K562 (cell line): ENCODE data around the gene LRRC37A3. TPM values are rescaled to one million over a fixed set of nuclear protein-coding genes. Genes with fewer than 3 reads are reported as not detected.
"Not testable (repeated sequence)": the region's sequence is repeated elsewhere in the genome, so short reads cannot be mapped to it uniquely, and the experiment has no call there.

Experiments used
- ATAC-seq: fragments of 200-7000 bp; cut with Tn5 transposase; 3 replicates; pipeline ENCODE4 v1.9.1; 2020; ENCODE audit warnings: moderate library complexity
- BruUV-seq: library from RNA; stranded (reverse); fragments of 400-500 nt; replicated peaks from 2 replicates; lab custom pipeline; 2021; lab: Mats Ljungman, UMichigan
- CTCF ChIA-PET: fragments of 300-600 bp; formaldehyde crosslinking; extraction: SDS; loops from one replicate; lab custom pipeline; 2021; ENCODE audit warnings: low intra/inter-chr PET ratio; lab: Yijun Ruan, JAX
- POLR2A ChIA-PET: fragments of 300-600, 350-650 bp; sonication (Branson Sonifier 250); formaldehyde crosslinking; extraction: SDS; loops from one replicate; lab custom pipeline; 2021; ENCODE audit warnings: antibody characterized with exemption, inconsistent platforms; lab: Yijun Ruan, JAX
- DNase-seq, 4 experiments: peaks; one replicate each; pipeline versions ENCODE4 v3.0.0 to v3.0.0-alpha.2; 2011 to 2018; ENCODE audit warnings: low spot score in 3 of 4, mixed read lengths in 3 of 4; ENCODE audit errors: extremely low read depth in 1 of 4
- FAIRE-seq: peaks from 2 replicates; lab custom pipeline; 2011; peaks lifted over from hg19 to GRCh38; lab: Jason Lieb, UNC
- H2AFZ ChIP-seq: 2 replicates; pipeline ENCODE4 v1.6.0; 2011; ENCODE audit warnings: low read depth, low read length, control low read depth, inconsistent platforms
- H3K27ac ChIP-seq: fragments of 200-600 bp; 3 replicates; pipeline ENCODE4 v1.8.0; 2011; ENCODE audit warnings: low read depth, mild to moderate bottlenecking, control low read depth, inconsistent platforms, low read length, moderate library complexity, mixed read lengths; ENCODE audit errors: extremely low read depth
- H3K27me3 ChIP-seq, 2 experiments: fragments of 300-600 bp in 1 of 2; 2 replicates in 1 of 2; 3 replicates in 1 of 2; pipeline versions ENCODE4 v1.6.0 to v1.8.0; 2011; ENCODE audit warnings: inconsistent platforms in 2 of 2, low read length in 2 of 2, mild to moderate bottlenecking in 1 of 2, mixed read lengths in 1 of 2, moderate library complexity in 1 of 2; ENCODE audit not compliant: control insufficient read depth in 2 of 2, insufficient read depth in 2 of 2
- H3K36me3 ChIP-seq: fragments of 300-600 bp; 3 replicates; pipeline ENCODE4 v1.8.0; 2011; ENCODE audit warnings: mild to moderate bottlenecking, low read length, inconsistent platforms; ENCODE audit not compliant: control insufficient read depth, insufficient read depth
- H3K4me1 ChIP-seq, 2 experiments: fragments of 200-600 bp in 1 of 2; replicated peaks in 1 of 2; 2 replicates in 1 of 2; 3 replicates in 1 of 2; pipeline versions ENCODE4 v1.5.1 to v1.8.0; 2011; ENCODE audit warnings: inconsistent platforms in 2 of 2, low read length in 2 of 2, mild to moderate bottlenecking in 1 of 2, mixed read lengths in 1 of 2, moderate library complexity in 1 of 2; ENCODE audit not compliant: control insufficient read depth in 2 of 2, insufficient read depth in 2 of 2
- H3K4me2 ChIP-seq: 2 replicates; pipeline ENCODE4 v1.6.1; 2011; ENCODE audit warnings: low read length, control low read depth, inconsistent platforms, mixed read lengths; ENCODE audit not compliant: insufficient read depth
- H3K4me3 ChIP-seq: fragments of 200-600 bp; sonication (generic), shearing (Covaris generic); 2 replicates; pipeline ENCODE4 v1.5.1; 2016; ENCODE audit warnings: control low read depth, inconsistent platforms
- H3K79me2 ChIP-seq: fragments of 200-600 bp; 3 replicates; pipeline ENCODE4 v1.8.0; 2011; ENCODE audit warnings: low read length, inconsistent platforms; ENCODE audit not compliant: control insufficient read depth, insufficient read depth
- H3K9ac ChIP-seq, 2 experiments: 2 replicates each; pipeline versions ENCODE4 v1.6.0 to v1.6.1; 2011; ENCODE audit warnings: low read depth in 2 of 2, low read length in 2 of 2, control low read depth in 1 of 2, inconsistent platforms in 1 of 2, mild to moderate bottlenecking in 1 of 2, mixed read lengths in 1 of 2; ENCODE audit not compliant: insufficient read depth in 1 of 2
- H3K9me1 ChIP-seq: one replicate; pipeline ENCODE4 v1.6.0; 2011; ENCODE audit warnings: inconsistent platforms, mild to moderate bottlenecking, low read length, moderate library complexity; ENCODE audit not compliant: control insufficient read depth, insufficient read depth
- H3K9me3 ChIP-seq: replicated peaks from 2 replicates; pipeline ENCODE4 v1.5.1; 2011; ENCODE audit warnings: low read depth, low read length, inconsistent platforms; ENCODE audit not compliant: control insufficient read depth, insufficient read depth
- H4K20me1 ChIP-seq: replicated peaks from 2 replicates; pipeline ENCODE4 v1.6.1; 2011; ENCODE audit warnings: low read length, inconsistent platforms, mixed read lengths; ENCODE audit not compliant: control insufficient read depth, insufficient read depth
- ELF4 ChIP-seq: fragments of 450-650 bp; formaldehyde crosslinking; IDR thresholded peaks from 2 replicates; pipeline ENCODE4 v1.4.0; 2022; ENCODE audit warnings: missing genetic modification characterization
- RBM15 ChIP-seq: fragments of 200-400 bp; formaldehyde crosslinking; IDR thresholded peaks from 2 replicates; pipeline ENCODE4 v1.6.1; 2018; ENCODE audit warnings: mild to moderate bottlenecking, low read length, moderate library complexity; ENCODE audit not compliant: insufficient read depth
- SLC30A9 ChIP-seq: fragments of 250-450 bp; sonication (Bioruptor Pico); IDR thresholded peaks from 2 replicates; pipeline ENCODE4 v1.8.0; 2022; ENCODE audit warnings: mild to moderate bottlenecking, moderate library complexity
- ZNF507 ChIP-seq: conservative IDR thresholded peaks from 2 replicates; pipeline ENCODE4 v1.6.1; 2017; ENCODE audit warnings: missing genetic modification characterization, missing compliant biosample characterization
- ZNF740 ChIP-seq, 3 experiments: fragments of 200-800 bp in 1 of 3; sonication (Bioruptor generic) in 1 of 3; sonication (generic) in 1 of 3; formaldehyde crosslinking in 1 of 3; IDR thresholded peaks; 2 replicates each; pipeline versions ENCODE4 v1.6.1 to v1.8.0; 2016 to 2022; ENCODE audit warnings: mild to moderate bottlenecking in 2 of 3, missing compliant biosample characterization in 2 of 3, missing genetic modification characterization in 2 of 3, missing genetic modification reagents in 1 of 3
- ZNF76 ChIP-seq: fragments of 250-450 bp; sonication (Bioruptor Pico); IDR thresholded peaks from 2 replicates; pipeline ENCODE4 v1.4.0; 2020; ENCODE audit warnings: mild to moderate bottlenecking, moderate library complexity, borderline replicate concordance
- WGBS: fragments of 100-300 bp; shearing (Covaris generic); methylation state at CpG from one replicate; pipeline ENCODE4 v1.1.6; 2016; ENCODE audit warnings: low coverage, mixed read lengths; ENCODE audit not compliant: insufficient coverage; ENCODE audit errors: missing lambda C conversion rate; 5-methylcytosine and 5-hydroxymethylcytosine counted together
- in situ Hi-C: fragments of 300-500 bp; cut with MboI; formaldehyde crosslinking; loops from 4 replicates; pipeline ENCODE4 v1.15.0; 2018; ENCODE audit warnings: inconsistent platforms, mixed read lengths
- intact Hi-C: fragments of 100-400 bp; cut with micrococcal nuclease; formaldehyde crosslinking; loops from 2 replicates; pipeline ENCODE4 v1.14.2; 2022
- polyA plus RNA-seq, 8 experiments: library from polyadenylated mRNA; depleted of rRNA in 4 of 8; stranded (reverse) in 5 of 8; unstranded in 3 of 8; fragments of >200 nt; fragmentation: Nextera tagmentation in 2 of 8; fragmentation: Illumina TruSeq in 1 of 8; extraction: Ambion mirVana in 2 of 8; extraction: Trizol in 1 of 8; gene quantifications; 2 replicates each; pipeline versions ENCODE4 v1.2.1 to v1.2.3, GENCODE V29; 2011 to 2014; ENCODE audit warnings: inconsistent platforms in 1 of 8, missing spikeins in 1 of 8
- total RNA-seq, 7 experiments: library from RNA; depleted of rRNA in 6 of 7; stranded (reverse); fragments of >200 nt in 6 of 7; fragmentation: Illumina TruSeq in 2 of 7; extraction: Trizol in 2 of 7; gene quantifications; 2 replicates each; pipeline versions ENCODE4 v1.2.1 to v1.2.3, GENCODE V29; 2011 to 2021; ENCODE audit warnings: low replicate concordance in 1 of 7

LRRC37A3 gene
- total and polyA plus RNA-seq, 9 of the 15 experiments (the other 6 are each of a cell fraction or from before 2014, with no cell fraction given), result 0.14 to 5.9 (median 2.2) TPM

- no TSS peak for BruUV-seq
These were observed 16.8 kb upstream of the LRRC37A3 start for GRCh38 chr17:64936117-64936516.

GRCh38 chr17:64934284-64934778 is 15.1 kb upstream of the LRRC37A3 start:
- H3K4me3 ChIP-seq, intact Hi-C loops, H3K9me1 ChIP-seq, H3K36me3 ChIP-seq, BruUV-seq, H3K79me2 ChIP-seq, H3K4me2 ChIP-seq, H2AFZ ChIP-seq, DNase-seq, ATAC-seq, H4K20me1 ChIP-seq, CTCF ChIA-PET, H3K27ac ChIP-seq, in situ Hi-C loops, FAIRE-seq, H3K9me3 ChIP-seq, H3K27me3 ChIP-seq: not testable (repeated sequence)
- Histone ChIP-seq H3K9ac (peak overlapping the region in 1 of 2 experiments; percentile 50; a peak in 1 of 4 replicates), H3K4me1 (peaks cover 8 to 12% of the 10 kb centered on the region in 2 experiments; a peak in 4 of 5 replicates)
- WGBS, result 76% methylated on average over 5 of the region's 6 CpGs
- POLR2A ChIA-PET, result interaction anchor here (0.6 kb wide), 1 partner anchor 1076 kb away, joined by 3 read pairs; no protein-coding TSS in a partner anchor

More at GRCh38 chr17:64936117-64936516, 16.8 kb upstream of the LRRC37A3 start:
- peaks cover 8 to 12% of the 10 kb centered on the region in 2 experiments; a peak in 4 of 5 replicates for H3K4me1 ChIP-seq
- H3K4me3 ChIP-seq, result no peak overlapping the region
- WGBS, result 74% methylated on average over 7 of the region's 10 CpGs
- H3K9me3 ChIP-seq, result no peaks in the 10 kb centered on the region
- no peaks in the 10 kb centered on the region for H3K27me3 ChIP-seq
- no peak for FAIRE-seq
- H3K36me3 ChIP-seq, result 0 out of 3 replicates have a peak, but pooled peaks cover 2% of the 10 kb centered on the region
- no peaks in the 10 kb centered on the region for H3K79me2 ChIP-seq
- H4K20me1 ChIP-seq, result no peaks in the 10 kb centered on the region
- DNase-seq, result no peak
- no peak for ATAC-seq
- H3K4me2 ChIP-seq, result no peak overlapping the region
- TF ChIP-seq ZNF740 (CRISPR knock-in tag; IDR thresholded peaks at IDR 0.05), result no peak
- no peak for TF ChIP-seq ZNF740 (tag; IDR thresholded peaks at IDR 0.05)
- TF ChIP-seq ZNF76 (CRISPR knock-in tag), result no peak
- TF ChIP-seq ELF4 (CRISPR knock-in tag), result 0 out of 2 replicates have a peak, but pooled peaks have one; percentile 10
- TF ChIP-seq SLC30A9 (CRISPR knock-in tag), result no peak
- no peak for TF ChIP-seq ZNF507 (tag)
- TF ChIP-seq RBM15, result no peak
- no peak overlapping the region for H3K27ac ChIP-seq
- intact Hi-C loops, result loop anchor here (5.0 kb wide), 2 partner anchors 89 to 159 kb away; no protein-coding TSS in a partner anchor
- CTCF ChIA-PET, result no interaction called here
- no peak overlapping the region for H3K9ac ChIP-seq
- H2AFZ ChIP-seq, result no peak overlapping the region
- no peaks in the 10 kb centered on the region for H3K9me1 ChIP-seq
- POLR2A ChIA-PET, result no interaction called here
- in situ Hi-C loops, result no loop called here

- H3K36me3 ChIP-seq, intact Hi-C loops, H3K4me3 ChIP-seq, H3K9me3 ChIP-seq, in situ Hi-C loops, FAIRE-seq, H4K20me1 ChIP-seq, H3K9ac ChIP-seq, POLR2A ChIA-PET, H3K27ac ChIP-seq, H3K4me1 ChIP-seq, H3K9me1 ChIP-seq, CTCF ChIA-PET, ATAC-seq, BruUV-seq, H3K79me2 ChIP-seq, H2AFZ ChIP-seq, H3K4me2 ChIP-seq, DNase-seq, H3K27me3 ChIP-seq: not testable (repeated sequence)
- 91% methylated on average over 3 of the region's 3 CpGs for WGBS
These were observed 13.6 kb upstream of the LRRC37A3 start for GRCh38 chr17:64932850-64933249.
